SU-DHL-6 (cell line): Measurements from ENCODE around the gene ZNF317.

Experiments used
- CTCF ChIP-seq: fragments of 200-600 bp; sonication (generic); IDR thresholded peaks from one replicate; pipeline ENCODE4 v1.5.1; 2017; ENCODE audit warnings: antibody characterized with exemption, mild to moderate bottlenecking, low read length, moderate library complexity; ENCODE audit not compliant: insufficient read depth, poor library complexity, severe bottlenecking
- EZH2phosphoT487 ChIP-seq: fragments of 200-600 bp; sonication (generic), shearing (Covaris generic); conservative IDR thresholded peaks from 2 replicates; pipeline ENCODE4 v1.6.1; 2018; ENCODE audit warnings: mild to moderate bottlenecking, antibody characterized with exemption, low read length, moderate library complexity, mixed read lengths

GRCh38 chr19:9146882-9147281, 6.7 kb downstream of the ZNF317 start:
- TF ChIP-seq CTCF (no peak), EZH2phosphoT487 (no peak)
